NCI-H2227 treated with DMSO at 0.1 percent for 48 hours (cell line): ENCODE measurements around the gene KIFAP3.
"Not testable (repeated sequence)": the region's sequence is repeated elsewhere in the genome, so short reads cannot be mapped to it uniquely, and the experiment has no call there.

Experiments
- DNase-seq: peaks from one replicate; lab custom pipeline; 2025; lab: John Stamatoyannopoulos, UW

The KIFAP3 gene

DNA sequence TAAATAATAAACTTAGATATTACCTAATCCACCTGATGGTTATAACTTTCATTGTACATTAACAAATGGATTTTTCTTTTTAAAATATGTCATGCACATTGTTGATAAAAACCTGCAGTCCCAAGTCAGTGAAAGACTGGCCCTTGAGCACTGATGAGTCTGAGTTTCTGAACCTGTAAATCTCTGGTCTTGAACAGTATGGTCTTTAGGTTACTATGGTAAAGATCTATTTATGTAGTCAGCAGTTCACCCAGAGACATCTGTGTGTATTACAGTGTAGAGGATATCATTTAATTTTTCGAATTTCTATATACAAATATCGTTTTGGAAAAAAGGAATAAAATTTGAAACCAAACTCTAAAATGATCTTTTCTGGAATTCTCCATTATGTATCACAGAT, 150.4 kb downstream of the KIFAP3 start:
- DNase-seq: no peak

DNA sequence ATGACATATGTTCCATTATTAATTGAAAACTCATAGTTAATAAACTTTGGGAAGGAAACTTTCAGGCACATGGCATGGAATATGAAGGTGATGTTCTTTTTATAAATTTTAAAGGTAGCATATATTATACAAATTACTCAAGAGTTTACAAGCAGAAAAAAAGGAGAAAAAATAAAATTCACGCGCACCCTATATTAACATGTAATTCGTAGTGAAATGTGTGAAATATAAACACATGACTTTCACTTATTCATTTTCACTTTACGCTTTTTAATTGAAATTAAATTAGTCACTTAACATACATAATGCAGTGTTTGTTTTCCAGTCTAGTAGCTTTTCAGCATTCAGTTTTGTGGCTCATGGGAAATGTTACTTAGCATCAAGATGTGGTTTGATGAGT, 153.4 kb downstream of the KIFAP3 start:
- DNase-seq: no peak

DNA sequence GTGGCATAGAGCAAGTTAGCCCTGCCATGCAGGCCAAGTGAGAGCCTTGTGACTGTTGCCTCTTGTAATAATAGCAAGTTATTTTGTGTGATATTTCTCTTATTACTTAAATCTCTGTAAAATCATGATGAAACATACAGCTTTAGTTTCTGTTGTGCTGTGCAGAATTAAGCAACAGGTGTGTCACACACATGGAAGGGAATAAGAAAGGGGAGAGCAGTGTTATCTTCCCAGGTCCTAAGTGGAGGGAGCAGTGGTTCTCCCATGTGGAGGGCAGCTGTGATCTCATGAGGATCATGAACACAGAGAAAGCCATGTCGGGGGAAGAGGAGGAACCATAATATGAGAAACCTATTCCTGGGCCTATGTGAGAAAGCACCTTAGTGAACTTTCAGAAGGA, 155.6 kb downstream of the KIFAP3 start:
- DNase-seq: no peak

DNA sequence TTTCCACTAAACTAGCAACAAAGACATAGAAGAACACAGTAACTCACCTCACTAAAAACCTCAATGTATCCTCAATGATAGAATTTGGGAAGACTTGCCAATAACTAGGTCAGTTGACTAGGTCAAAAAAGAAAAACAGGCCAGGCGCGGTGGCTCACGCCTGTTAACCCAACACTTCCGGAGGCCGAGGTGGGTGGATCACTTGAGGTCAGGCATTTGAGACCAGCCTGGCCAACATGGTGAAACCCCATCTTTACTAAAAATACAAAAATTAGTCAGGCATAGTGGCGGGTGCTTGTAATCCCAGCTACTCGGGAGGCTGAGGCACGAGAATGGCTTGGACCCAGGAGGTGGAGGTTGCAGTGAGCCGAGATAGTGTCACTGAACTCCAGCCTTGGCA, 156.3 kb downstream of the KIFAP3 start:
- not testable (repeated sequence) for DNase-seq

DNA sequence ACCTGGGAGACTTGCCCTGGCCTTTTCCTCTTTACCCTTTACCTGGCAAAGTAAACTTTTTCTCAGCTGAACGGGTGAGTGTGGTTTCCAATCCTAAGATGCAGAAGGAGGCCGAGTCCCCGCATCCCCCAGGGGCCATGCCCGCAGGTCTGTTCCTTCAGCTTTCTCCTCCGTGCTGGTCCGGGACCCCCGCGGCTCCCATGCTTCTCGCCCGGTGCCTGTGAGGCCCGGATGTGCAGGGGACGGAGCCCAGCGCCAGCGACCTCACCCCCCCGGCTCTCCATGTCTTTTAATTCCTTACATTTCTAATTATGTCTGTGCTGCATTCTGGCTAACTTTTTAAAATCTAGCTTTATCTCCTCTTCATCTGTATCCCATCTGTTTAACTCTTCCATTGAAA, 159.3 kb downstream of the KIFAP3 start:
- no peak for DNase-seq

DNA sequence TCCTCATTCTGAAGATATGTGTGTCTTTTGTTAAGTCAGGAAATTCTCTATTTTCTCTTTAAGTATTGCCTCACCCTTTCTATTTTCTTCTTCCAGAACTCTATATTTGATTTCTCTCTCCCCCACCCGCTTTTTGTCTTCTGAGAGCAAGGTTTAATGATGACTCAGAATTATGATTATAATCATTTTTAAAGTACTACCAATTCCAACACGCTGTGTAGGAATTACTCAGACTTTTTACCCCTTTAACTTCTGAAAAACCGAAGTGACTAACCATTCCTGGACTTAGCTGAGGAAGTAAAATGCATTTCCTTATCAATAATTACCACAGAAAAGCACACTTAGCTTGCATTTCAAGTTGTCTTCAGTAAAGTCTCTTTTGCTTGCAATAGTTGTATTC, 160.0 kb downstream of the KIFAP3 start:
- no peak for DNase-seq

DNA sequence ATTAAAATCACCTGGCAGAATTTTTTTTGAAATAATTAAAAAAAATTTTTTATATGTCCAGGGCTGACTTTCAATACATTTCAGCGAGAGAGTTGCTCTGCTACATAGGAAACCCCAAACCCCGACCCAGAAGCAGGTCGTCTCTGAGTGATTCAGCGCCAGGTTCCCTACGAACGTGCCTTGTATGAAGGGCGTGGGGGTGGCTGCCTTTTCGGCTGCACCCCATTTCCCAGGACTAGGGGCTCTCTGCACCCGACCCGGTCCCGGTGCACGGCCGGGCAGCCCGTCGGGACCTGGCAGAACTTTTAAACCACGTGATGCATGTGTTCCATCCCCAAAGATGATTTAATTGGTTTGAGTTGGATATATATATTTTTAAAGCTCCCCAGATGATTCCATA, 165.0 kb downstream of the KIFAP3 start:
- no peak for DNase-seq

DNA sequence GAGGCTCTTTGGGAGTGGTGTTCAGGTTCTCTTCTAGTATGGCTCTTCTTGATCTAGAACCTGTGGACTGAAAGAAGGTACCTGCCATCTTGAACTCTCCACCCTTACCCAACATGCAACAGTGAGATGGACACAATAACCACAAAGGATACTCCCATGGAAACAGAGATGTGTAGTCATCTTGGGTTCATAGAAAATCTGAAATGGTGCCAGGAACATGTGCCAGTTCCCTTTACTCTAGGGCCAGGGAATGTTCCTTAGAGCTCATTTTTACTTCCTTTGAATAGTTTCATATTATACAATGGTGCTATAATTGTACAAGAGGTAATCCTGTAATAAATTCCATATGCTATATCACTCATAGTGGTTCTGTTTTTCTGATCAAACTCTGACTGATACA, 167.6 kb downstream of the KIFAP3 start:
- no peak for DNase-seq

DNA sequence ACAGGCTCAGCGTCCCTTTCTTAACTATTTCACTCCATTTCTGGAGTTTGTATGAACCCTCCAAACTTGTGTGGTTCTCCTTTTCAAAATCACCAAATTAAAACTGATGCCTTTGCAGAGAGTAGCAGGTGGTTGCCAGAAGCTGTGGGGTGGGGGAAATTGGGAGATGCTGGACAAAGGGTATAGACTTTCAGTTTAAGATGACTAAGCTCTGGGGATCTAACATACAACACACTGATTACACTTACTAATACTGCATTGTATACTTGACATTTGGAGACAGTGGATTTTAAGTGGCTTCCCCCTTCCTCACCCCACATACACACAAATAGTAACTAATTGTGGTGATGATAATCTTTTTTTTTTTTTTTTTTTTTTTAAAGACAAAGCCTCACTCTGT, 169.7 kb downstream of the KIFAP3 start:
- DNase-seq: no peak

DNA sequence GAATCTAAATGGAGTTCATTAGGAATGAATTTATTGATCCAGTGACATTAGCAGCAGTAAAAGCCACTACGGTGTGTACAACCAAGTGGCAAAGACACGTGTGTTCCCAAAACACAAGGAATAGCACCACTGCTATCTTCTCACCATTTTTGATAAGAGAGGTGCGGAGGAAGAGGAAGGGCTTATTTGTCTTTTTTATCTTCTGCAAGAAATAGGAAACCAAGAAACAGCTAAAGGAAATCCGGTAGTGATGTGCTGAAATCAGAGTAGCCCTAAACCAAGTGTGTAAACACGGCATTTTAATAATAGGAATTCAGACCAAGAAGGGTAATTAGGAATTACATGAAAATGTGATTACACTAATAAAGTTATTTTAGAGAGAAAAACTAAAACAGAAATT, 171.7 kb downstream of the KIFAP3 start:
- DNase-seq: no peak

DNA sequence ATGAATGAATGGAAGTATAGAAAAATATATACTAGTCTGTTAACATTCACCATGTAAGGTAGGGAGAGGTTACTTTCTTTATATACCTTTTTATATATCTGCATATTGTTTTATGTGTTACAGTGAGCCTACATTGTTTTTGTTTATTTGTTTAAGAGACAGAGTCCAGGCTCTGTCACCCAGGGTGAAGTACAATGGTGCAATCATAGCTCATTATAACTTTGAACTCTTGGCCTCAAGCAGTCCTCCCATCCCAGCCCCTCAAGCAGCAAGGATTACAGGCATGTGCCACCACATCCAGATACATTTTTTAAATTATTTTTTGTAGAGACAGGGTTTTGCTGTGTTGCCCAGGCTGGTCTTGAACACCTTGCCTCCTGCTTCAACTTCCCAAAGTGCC, 173.4 kb downstream of the KIFAP3 start:
- DNase-seq: no peak

DNA sequence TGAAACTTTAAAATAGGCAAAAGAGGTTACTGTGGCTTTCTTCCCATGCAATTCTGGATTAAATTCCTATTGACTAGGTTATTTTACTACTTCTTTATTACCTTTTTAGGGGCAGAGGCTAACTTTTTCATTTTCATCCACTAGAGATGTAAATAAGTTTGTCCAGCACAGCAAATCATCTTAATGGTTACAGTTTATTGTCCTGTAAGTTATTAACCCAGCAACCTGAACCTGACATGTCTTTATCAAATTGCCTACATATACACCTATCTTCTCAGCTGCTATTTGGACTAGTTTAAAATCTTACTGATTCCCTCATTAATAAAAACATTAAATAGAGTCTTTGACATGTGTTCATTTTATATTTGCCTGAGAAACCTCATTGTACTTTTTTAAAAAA, 173.9 kb downstream of the KIFAP3 start:
- DNase-seq: no peak

DNA sequence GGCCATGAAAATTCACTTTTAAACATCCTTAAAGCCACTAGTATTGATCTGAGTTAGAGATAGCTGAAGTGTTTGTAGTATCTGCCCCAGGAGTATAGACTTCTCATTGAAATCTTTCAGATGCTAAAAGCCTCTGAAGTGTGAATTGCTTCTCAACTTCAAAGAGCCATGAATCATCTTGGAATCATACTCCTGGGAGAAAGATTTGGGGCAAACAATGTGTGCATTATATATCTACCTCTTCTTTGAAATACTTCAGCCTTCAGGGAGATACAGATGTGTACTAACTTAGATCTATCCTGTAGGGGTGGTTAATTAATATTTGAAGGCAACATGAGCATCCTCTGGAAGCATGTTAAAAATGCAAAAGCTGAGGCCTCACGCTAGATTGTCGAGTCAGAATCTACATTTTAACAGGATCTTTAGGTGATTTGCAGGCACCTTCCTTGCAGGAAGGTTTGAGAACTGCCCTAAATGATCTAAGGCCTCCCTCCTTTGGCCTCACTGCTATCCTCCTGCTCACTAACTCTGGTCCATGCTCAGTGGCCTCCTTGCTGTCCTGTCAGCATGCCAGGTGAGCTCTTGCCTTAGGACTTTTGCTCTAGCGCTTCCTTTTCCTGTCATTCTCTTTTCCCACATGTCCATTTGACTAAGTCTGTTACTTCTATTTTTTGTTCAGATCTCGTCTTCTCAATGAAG, 174.8 kb downstream of the KIFAP3 start:
- no peak for DNase-seq

DNA sequence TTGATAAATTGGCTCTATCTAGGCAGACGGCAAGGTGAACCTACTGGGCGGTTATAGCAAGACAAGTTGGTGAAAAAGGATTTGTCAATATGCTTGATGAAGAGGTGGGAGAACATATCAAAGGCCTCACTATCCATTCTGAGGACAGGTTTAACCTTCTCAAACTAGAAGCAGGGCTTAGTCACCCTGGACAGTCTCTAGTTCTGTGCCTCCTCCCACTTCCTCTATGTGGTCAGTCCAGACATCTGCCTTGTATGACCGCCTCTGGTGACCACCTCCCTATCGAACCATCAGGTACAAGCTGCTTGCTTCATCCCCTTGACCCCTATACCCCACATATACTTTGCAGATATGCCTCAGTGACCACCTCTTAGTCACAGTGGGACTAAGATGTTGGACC, 178.5 kb downstream of the KIFAP3 start:
- no peak for DNase-seq

DNA sequence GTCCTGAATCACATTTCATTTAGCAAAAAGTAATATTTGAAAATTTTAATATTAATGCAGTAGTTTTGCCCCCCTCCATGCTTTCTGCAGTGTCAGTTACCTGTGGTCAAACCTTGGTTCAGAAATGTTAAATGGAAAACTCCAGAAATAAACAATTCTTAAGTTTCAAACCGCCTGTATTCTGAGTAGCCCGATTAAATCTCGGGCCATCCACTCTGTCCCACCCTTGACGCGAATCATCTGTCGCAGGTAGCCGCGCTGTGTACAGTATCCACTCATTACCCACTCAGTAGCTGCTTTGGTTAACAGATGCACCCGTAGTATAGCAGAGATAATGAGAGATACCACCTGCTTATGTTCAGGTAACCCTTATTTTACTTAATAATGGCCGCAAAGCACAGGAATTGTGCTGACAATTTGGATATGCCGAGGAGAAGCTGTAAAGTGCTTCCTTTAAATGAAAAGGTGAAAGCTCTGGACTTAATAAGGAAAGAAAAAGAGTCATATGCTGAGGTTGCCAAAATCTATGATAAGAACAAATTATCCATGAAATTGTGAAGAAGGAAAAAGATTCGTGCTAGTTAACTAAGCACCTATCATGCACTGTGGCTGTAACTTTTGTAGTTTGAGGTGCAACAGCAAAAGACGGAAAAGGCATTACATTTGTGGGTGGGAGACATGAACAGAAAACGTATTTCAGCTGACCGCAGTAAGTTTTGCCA, 179.9 kb downstream of the KIFAP3 start:
- DNase-seq: no peak

DNA sequence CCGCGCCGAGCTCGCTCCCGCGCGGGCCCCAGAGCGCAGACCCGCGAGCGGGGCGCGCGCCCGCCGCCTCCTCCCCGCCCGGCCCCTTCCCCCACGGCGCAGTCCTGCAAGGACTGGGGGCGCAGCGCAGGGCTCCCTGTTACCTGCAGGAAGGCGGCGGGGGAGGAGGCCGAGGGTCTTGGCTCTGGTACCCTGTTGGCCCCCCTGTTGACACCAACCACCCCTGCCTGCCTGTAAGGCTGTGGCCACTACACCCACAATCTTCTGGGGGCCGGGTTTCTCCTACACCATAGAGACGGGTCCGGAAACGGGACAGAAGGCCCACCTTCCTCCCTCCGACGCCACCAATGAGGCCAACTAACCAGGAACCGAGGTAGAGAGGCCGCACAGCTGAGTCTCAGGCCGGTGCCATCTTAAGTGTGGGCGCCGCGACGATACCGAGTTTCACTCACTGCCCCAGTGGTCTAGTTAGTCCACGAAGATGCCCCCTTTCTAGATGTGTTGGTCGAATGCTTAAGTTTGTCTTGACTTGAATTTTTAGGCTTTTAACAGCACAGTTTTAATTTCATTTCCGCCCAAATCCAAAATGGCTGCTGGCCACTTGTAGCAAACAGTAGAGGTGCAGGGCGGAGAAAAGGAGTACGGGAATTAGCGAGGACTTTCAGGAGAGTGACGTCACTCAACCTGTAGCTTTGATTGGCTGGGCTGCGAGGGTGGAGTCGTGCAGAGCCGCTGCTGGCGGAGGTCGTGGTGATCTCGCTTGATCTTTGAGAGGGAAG, 180.7 kb downstream of the KIFAP3 start, which contains the start of gene SCYL3:
Gene SCYL3 (minus strand): TSS at position 252 of the 779 bp plus-strand sequence. CDS start 5,056 bp downstream, outside the sequence.
- peak; percentile 99 for DNase-seq

DNA sequence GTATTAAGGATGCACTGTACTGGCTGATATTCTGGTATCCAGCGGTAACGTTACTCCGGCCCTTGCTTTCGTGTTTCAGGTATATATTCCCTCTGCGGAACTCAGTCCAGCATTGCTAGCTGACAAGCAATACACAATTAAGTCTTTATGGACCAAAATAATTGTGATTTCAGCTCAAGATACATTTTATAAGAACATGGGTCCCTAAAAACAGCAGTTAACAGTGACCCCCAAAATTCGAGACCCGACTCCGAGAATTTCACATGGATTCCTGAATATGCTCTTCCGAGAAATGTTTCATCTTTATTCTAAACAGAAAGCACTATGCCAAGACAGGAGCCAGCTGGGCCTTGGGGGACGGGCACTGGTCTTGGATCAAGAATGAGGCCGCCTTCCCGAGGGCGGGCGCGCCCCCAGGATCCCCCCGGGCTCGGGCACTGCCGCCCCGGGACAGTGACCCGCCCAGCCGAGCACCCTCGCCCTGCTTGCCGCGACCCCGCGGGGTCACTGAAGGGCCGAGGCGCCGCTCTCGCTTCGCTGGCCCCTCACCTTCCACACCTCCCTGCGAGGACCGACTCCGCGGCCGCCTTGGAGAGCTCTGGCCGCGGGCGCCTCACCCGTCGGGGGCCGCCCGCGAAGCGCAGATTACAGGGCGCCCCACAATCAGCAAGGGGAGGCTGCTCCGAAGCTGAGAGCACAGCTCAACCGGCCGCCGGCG, 181.4 kb downstream of the KIFAP3 start:
- no peak for DNase-seq

DNA sequence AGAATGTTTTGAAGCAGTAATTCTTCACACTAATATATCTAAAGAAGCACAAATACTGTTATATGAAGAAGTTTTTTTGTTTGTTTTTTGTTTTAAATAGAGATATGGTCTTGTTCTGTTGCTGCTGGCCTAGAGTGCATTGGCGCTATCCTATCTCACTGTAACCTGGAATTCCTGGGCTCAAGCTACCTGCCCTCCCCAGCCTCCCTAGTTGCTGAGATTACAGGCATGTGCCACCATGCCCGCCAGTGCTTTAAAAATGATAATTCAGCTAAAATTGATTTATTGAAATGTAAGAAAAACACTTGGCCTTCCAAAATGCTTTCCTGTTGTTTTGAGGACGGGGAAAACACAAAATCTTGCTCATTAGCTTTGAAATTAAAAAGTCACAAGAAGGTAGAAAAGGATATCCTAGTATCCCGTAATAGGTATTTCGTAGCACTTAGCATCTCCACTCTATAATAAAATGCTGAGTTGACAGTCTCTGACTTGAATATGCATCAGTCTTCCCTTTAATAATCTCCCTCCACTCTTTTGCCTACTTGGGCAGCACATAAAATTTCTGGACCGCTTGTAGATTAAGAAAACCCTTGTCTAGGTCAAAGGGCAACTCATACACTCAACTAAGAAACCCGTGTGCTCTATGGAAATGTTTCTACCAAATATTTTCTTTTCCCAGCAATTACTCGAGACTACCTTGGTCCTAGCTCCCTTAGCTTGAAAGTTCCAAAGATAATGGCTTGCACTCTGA, 182.1 kb downstream of the KIFAP3 start:
- peak; percentile 18 for DNase-seq

DNA sequence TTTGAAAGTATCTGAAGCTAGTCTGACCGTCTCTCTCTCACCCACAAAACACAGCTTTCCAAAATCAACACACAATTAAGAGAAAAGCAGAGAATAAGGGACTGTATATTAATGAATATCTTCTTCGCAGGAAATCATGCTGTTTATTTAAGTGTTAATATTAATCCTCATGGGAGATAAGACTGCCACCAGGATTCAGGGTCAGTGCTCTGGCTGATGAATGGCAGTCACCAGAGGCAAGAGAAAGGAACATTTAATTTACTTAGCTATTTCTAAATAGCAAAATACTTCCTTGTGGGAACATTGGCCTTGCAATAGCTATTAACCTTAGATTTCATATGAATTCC, 183.0 kb downstream of the KIFAP3 start:
- no peak for DNase-seq

DNA sequence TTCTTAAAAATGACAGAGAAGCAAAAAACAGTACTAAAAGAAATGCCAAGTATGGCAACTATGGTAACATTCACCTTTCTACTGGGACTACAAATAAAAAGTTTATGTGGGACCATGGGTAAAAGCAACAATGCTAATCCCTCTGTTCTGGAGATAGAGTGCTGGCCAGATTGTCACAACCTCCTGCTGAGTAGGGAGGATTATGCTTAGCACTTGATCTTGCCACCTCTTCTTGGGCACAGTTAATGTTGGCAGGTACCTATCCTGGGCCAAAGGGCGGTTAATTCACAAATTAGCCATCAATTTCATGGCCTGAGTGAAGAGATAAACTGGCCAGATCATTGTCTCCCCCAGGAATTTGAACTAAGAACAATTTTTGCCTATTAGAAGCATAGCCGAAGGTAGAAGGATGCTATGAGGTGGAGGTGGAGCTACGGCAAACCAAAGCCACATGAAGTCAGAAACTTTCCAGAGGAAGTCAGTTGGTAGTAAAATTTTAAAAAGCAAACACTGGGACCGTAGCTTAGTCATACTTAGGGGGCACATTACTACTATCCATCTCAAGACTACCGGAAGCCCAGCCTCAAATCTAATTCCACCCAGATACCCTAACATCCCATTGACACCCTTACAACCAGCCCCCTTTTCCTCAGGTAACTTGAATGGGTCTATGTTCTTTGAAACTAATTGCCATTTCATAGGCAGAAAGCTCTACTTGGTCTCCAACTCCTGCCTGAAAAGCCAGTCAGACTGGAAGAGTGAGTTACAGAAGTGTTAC, 183.5 kb downstream of the KIFAP3 start:
- DNase-seq: no peak

DNA sequence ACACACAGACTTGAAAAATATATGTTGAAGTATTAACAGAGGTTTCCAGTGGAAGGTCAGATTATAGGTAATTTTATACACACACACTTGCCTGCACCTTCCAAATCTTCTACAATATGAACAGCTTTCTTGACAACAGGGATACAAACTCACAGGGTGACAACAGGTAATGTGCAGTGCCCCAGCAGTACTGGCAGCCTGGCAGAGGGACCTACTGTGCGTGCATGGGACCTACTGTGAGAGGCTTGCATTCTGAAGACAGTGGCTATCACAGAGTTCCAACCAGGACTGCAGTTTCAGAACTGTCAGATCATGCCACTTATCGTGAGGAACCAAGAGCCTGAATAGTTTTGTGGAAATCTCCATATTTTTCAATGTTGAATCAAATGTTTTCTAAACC, 184.6 kb downstream of the KIFAP3 start:
- DNase-seq: no peak
